GM19372 (cell line): ENCODE results near the gene STX8.

Experiments
- ATAC-seq: cut with Tn5 transposase; IDR thresholded peaks from one replicate; pipeline ENCODE4 v1.9.1; 2021; ENCODE audit warnings: mild to moderate bottlenecking, low read depth, moderate library complexity; ENCODE audit not compliant: unreplicated experiment

STX8 gene

DNA sequence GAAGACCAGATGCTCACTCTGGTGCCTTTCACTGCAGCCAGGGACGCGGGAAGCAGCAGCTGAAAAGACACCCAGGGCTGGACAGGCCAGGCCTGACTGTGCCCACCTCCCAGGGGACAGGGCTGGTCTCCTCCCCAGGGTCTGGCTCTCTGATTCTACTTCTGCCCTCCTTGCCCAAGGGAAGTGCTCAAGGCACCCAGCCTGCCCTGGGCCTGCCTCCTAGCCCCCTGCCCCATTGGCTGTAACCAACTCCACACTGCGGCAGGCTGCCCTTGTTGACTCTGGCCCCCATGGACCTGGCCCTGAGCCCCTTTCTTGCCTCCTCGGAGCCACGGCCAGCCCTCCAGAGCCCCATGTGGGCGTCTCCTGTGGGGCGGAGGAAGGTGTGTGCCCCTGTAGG lies 341.9 kb downstream of the STX8 start:
- no peak for ATAC-seq

DNA sequence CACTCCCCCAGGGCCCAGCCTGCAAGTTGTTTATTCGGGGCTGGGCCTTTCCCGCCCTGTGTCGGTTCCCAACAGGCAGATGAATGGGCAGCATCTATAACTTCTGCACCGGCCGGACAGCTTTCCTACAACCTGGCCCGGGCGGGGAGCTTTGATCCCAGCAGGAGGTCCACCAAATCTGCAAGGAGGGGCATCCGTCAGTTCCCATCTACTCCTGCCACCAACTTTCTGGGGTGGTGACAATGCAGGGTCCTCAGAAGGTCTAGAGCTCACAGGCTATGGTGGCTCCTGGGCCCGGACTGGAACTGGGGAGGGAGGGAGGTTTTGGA lies 342.4 kb downstream of the STX8 start:
- no peak for ATAC-seq

DNA sequence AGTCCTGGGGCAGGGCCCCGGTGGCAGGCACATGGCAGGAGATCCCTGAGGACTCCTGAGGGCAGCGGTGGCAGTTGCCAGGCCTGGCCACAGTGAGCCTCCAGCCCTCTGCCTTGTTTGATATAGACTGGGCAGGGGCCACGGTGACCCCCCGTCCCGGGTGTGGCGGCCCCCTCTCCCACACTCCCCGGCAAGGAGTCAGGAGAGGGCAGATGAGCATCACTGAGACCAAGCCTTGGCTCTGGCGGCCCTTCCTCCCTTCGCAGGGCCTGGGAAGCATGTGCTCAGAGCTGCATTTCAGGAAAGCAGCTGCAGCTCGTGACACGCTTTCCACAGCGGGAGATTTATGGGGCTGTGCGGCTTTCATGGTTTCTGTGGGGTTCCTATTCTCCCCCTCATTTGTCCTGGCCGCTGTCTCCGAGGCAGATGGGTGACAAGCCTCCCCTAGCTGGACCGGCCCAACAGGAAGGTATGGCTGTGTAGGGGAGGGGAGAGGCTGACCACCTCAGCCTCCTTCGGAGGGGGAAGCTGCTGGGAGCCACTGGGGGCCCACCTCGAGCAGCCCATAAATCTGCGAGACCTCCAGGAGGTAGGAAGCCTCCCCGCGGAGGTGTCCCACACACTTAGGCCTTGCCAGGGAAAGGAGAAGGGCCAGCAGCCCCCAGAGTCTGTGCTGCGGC lies 342.9 kb downstream of the STX8 start:
- no peak for ATAC-seq

DNA sequence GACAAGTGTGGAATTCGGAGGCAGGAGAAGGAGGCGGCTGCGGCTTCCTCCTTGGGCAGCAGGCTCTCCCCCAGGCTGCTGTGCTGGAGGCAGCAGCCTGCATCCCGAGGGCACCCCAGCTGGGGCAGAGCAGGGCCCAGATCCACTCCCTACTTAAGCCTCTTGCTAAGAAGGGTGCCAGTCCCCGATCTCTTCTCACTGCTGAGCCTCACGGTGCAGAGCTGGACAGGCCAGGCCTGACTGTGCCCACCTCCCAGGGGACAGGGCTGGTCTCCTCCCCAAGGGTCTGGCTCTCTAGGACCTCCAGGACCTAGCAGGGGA lies 343.5 kb downstream of the STX8 start:
- ATAC-seq = no peak

DNA sequence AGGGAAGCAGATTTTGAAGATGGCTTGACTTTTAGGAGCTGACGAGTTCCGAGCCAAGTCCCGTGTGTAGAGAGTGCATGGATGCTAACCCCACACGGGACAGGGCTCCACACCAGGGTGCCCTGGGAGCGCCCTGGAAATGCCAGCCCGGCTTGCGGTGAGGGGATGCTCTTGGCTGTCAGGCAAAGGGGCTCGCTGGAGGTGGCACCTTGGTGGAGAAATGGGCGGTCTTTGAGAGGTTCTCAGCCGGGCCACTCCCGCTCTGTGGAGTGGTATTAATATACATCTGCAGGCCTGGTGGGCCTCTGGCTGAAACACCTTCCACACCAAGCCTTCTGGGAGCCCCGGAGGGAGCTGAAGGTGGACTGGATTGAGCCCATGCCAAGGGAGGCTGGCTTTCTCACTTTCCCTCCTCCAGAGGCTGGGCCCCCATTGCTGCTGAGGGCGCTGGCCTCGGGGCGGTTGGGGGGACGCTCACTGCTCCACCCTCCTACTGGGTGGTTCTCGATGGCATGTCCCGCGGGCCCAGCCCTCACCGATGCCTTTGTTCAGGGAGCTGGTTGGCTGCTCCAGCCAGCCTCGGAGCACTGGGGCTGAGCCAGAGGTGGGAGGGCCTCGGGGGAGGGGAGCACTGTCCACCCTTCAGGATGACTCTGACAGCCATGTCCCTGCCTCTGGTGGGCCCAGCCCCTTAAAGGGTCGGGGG lies 344.0 kb downstream of the STX8 start:
- ATAC-seq = no peak

DNA sequence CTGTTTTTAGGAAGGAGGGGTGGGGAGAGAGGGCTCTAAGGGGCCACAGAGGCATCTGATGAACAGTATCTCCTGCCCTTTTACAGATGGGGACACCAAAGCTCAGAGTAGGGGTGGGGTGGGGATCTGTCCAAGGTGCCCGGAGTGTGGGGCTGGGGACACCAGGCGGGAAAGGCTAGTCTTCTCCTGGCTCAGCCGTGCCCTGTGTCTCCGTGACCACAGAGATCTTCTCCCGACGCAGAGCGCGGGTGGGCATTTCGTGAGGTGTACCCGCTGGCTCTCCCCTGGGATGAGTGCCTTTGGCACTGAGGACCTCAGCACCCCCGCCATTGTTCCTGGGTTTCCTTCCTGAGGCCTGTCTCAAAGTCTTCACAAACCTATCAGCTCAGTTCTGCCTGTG lies 344.8 kb downstream of the STX8 start:
- ATAC-seq = no peak

DNA sequence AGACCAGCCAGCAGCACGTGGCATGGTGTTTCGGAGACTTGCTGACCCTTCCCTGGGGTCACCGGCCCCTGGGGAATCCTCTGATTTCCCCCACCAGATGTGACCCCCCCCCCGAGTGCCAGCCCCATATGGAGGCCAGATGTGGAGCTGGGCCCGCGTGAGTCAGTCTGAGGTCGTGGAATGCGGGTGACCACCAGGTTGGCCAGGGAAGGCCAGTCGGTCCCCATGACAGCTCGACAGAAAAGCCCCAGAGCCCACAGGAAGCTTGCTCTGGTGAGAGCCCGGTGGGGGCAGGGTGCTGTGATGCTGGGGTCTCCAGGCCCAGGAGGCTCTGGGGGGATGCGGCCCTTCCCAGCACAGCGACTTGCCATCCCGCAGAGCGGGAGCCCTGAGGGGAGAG lies 345.3 kb downstream of the STX8 start:
- ATAC-seq = no peak

DNA sequence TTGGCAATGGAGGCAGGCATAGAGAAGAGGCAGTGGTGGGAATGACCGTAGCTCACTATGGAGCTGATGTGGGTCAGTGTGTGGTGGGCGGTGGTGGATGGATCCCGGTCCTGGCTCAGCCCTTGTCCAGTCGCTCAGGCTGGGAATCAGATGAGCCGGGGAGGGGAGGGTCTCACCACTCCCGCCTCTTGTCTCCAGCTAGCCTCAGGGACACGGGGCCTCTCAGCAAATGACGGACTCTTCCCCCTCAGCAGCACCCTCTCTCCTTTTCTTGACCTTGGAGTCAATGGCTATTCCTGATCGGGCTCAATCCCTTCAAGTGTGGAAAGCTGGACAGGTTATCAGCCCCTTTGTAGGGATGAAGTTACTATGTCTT lies 345.8 kb downstream of the STX8 start:
- ATAC-seq = no peak

DNA sequence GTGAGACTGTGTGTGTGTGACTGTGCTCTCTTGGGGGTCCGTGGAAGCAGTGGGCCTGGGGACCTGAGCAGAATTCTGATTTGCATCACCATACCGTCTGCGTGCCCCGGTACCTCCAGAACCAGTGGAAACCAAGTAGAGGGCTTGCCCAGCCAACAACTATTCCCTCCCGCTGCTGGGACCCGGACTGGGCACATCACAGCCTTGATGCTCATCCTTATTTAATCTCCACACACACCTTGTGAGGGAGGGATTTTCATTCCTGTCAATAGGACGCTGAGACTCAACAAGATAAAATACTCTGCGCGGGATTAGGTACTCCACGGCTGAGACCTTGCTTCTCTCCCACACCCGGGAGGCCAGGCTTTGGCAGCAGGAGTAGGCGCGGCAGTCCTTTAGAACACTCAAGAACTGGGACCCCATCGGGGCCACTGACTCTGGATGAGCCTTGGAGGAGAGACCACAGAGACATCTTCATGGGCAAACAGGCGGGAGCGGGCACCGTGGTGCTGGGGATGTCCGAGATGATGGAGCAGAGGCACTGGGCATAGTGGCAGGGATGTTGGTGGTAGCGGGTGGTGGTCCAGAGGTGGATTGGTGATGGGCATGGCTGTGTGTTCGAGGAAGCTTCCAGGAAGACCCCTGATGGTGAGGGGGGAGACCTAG lies 346.3 kb downstream of the STX8 start:
- ATAC-seq = no peak

DNA sequence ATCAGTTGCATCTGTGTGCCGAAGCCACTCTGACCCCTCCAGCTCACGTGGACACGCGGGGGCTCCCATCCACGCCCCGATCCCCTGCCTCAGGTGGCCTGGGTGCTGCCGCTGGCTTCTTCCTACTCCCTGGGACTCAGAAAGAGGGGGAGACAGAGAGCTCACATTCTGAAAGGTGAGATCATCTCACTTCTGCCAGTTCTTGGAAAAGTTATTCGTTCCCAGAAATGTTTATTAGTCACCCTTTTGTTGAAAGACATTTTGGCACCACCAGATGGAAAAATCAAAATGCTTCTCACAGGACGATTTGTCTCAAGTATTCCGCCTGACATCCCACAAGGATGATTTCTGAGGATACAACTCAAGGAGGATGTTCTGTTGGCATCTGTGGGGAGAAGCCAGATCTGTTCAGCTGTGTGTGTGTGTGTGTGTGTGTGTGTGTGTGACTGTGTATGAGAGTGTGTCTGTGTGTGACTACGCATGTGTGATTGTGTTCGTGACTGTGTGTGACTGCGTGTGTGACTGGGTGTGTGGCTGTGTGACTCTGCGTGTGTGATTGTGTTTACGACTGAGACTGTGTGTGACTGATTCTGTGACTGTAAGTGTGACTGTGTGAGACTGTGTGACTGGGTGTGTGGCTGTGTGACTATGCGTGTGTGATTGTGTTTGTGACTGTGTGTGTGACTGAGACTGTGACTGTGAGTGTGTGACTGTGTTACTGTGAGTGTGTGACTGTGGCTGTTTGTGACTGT lies 347.0 kb downstream of the STX8 start:
- ATAC-seq = no peak

DNA sequence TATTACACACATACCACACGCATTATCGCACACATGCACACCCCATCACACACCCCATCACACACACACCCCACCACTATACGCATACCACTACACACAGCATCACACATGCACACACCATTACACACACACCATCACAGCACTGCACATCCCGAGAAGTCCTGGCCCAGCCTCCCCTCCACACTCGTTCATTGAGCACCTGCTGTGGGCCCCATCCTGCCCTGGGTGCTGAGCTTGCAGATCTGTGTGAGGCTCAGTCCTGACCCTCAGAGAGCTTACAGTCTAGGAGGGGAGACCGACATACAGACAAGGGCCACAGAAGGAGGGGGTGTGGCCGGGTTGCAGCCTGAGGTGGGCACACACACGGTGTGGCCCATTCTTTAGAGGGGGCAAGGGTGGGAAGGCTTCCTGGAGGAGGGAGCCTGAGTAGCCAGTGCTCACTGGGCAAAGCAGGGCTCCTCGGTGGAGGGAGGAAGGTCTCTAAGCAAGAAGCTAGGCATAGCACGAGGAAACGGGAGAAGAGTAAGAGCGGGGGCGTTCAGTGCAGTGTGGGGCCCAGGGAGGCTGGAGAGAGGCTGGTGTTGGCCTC lies 347.7 kb downstream of the STX8 start:
- no peak for ATAC-seq

DNA sequence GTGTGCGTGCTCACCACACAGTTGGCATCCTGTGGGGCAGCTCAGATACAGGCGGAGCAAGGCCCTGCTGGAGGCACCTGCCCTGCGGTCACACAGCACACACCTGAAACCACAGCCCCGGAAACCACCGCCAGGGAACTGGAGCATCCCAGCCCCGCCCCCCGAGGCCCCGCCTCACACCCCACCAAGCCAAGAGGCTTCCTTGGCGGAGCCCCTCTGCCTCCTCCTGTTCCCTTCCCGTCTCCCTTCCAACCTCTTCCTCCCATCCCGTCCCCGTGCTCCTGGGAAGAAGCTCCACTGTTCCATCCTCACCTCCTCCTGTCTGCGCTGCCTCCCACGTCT lies 348.9 kb downstream of the STX8 start:
- ATAC-seq = no peak

DNA sequence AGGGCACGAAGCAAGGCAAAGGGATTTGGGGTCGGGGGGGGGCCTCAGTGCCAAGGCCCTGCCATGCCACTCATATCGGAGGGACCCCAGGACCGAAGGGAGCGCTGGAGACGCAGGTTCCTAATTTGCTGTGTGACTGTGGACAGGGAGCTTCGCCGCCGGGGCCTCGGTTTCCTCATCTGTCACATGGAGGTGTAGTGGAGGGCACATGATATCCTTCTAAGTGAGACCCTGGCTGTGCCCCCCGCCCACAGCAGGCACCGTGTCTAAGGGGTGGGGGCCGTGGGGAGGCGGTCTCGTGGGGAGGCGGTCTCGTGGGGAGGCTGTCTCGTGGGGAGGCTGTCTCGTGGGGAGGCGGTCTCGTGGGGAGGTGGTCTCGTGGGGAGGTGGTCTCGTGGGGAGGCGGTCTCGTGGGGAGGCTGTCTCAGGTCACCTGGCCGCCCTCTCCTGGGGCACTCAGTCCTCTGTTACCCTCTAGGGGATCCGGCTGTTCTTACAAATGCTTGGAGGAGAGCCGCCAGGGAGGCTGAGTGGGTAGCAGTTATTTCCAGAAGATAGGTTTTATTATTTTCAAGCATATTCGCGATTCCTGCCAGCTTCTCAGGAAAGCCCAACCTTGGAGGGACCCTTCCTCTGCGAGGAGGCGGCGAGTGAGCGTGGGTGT lies 349.4 kb downstream of the STX8 start:
- ATAC-seq = no peak

DNA sequence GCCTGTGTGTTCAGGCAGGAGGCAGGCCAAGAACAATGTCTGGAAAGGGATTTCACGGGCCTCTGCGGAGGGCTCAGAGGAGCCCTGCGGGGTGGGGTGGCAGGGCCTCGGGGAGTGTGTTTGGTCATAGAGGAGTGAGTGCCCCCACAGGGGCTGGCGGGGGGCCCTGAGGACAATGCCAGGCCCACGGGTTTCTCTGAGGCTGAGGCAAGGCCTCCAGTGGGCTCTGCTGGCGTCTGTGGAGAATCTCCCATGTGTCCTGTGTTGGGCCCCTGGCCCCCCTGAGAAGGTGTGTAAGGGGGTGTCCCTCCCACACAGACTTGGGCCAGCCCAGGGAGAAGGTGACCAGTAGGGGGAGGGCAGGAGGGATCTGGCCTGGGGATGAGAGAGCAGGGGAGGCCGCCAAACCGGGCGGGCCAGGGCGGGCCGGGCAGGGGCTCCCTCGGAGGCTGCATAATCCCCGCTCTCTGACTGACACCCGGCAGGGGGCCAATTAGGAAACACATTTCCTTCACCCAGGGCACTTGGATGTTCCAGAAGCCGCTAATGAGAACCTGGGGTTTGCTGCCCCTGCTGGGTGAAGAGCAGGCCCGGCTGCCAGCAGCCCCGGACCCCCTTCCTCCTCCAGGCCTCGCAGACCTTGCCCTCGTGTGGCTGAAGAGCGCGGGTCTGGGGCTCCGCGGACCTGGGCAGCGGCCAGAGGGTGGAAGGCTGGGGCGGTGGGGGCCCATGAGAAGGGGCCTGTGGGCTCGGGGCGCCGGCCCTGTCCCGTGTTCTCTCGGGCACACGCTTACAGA lies 350.1 kb downstream of the STX8 start:
- no peak for ATAC-seq

DNA sequence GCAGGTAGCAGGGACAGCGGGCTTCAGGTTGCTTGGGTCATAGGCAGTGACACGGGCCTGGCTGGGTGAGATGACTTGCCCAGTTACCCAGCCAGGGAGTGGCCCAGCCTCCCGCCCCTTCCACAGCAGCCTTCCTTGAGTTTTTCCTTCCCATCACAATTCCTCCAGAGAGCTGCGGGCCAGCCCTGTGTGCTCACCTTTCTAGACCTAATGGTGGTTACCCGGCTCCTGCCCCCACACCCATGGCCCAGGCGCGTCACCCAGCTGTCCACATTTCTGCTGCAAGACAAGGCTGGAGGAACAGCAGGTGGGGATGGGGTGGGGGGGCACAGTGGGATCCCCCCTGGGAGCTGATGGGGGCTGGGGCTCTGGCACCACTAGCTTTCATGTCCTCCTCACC lies 351.1 kb downstream of the STX8 start:
- ATAC-seq = no peak

DNA sequence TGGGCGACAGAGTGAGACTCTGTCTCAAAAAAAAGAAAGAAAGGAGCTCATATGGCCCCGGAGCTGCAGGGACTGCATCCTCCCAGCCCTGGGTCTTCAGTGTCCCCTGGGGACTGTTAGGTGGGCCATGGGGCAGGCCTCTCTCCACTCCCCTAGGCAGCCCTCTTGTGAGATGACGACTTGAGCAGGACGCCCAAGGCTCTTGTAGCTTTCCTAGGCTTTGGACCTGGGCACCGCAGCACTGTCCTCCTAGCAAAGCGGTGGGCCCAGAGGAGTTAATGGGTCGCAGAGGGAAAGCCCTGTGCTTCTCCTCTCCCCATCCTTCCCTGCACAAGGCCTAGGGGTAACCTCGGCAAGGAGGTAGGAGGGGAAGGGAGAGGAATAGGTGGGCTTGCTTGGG lies 352.1 kb downstream of the STX8 start:
- no peak for ATAC-seq

DNA sequence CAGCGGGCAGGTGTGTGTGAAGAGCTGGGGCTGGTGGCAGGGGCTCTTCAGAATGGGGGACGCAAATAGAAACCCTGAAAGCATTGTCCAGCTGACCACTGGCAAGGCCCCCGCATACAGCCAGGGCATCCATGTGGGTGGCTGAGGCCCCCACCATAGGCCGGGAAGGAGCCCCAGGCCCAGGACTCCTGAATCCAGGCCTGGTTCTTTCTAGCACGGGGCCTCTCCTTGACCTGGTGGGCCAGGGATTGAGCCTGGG lies 353.8 kb downstream of the STX8 start:
- no peak for ATAC-seq

DNA sequence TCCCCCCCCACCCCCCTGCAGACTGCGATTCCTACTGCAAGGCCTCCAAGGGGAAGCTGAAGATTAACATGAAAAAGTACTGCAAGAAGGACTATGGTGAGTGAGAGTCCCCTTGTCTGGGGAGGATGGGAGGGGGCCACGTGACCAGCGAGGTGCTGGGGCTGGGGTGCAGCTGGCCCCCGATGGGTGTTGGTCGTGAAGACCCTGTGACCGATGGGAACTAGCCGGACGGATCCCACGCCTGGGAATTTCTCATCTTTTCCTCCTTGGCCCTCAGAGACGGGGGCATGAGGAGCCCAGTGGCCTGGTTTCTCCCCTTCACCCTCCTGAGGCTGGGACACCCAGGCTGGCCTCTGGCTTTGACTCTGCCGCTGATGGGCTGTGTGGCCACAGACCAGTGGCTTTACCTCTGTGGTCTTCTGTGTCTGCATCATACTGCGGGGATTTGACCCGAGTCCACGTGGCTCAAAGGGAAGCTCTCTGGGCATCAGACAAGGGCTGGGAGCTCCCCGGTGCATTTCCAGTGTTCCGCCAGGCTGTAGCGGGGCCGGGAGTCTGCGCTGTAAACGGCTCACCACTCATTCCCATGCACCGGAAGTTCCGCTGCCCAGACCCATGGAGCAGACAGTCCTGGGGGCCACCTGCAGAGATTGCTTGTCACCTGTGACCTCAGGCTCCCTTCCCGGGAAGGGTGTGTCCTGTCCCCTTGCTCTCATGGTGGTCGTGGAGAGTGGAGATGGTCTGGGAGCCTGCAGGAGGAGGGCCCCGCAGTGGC lies 354.3 kb downstream of the STX8 start:
- ATAC-seq = no peak

DNA sequence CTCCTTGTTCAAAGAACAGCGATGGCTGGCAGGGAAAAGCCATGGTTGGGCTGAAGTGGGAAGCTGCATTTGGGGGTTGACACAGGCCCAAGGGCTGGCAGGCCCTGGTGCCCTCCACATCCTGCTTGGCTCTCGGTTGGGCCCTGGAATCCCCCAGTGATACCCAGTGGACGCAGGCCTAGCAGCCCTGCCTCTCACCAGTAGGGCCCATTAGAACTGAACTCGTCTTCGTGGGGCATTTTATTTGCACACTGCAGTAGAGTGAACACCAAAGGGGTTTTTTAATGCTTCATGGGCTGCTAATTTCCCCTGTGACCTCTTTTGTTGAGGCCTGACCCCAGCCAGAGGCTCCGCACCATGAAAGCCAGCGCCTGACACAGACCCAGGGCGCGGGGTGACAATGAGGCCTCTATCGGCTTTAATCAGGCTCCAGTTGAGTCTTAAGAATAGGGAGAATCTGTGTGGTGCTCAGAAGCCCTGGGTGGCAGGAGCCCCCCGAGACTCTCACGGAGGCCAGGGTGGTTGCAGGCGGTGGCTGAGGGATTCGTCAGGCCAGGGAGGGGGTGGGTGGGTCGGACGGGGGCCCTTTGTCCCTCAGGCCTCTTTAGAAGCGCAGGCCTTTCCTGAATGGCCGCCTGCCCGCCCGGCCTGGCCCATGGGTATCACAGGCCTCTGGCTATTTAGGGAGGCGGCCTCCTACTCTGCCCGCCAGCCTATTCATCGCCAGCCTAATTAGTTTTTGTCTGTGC lies 355.0 kb downstream of the STX8 start:
- no peak for ATAC-seq
